ENCODE data around the gene KLF3.
A peak's percentile ranks its signal among the peaks of the same experiment; 100 is the strongest.

The KLF3 gene

GRCh38 chr4:38704622-38705154 lies 40.7 kb downstream of the KLF3 start:
- no peak for DNase-seq

- DNase-seq: no peak
Measured at GRCh38 chr4:38706301-38706700, 42.3 kb downstream of the KLF3 start.

DNA sequence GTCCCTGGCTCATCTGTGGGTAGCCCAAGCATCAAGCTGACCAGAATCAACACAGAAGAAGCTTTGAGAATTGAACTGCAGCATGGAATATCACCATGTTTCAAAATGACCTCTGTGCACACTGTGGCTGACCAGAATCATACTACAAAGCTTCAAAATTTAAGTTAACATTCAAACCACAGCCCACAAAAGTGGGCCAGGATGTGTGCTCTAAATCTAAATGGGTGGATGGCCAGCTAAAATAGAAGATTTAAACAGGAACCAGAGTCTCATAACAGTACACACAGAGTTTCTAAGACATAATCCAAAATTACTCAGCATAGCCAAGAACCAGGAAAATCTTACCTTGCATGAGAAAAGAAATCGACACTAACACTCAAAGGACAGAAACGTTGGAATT lies 46.1 kb downstream of the KLF3 start:
- no peak for DNase-seq

DNA sequence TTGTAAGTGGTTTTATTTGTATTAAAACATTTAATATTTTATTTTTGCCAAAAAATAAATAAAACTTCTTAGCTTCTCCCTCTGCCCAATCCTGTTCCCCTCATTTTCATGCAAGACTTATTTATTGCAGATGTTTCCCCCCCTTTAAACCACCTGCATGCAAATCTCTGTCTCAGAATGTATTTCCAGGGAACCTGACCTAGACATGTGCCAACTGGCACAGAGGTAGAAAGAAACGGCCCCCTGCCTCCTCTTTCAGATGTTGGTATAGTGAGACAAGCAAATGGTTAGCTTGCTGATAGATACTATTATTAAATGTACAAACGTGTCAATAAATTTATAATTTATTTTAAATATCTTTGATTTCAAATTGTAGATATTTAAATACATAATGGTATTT lies 47.1 kb downstream of the KLF3 start:
- DNase-seq: no peak

- no peak for DNase-seq
Measured at GRCh38 chr4:38715050-38715449, 51.1 kb downstream of the KLF3 start.

- DNase-seq: no peak
Measured at GRCh38 chr4:38716256-38716655, 52.3 kb downstream of the KLF3 start.

DNA sequence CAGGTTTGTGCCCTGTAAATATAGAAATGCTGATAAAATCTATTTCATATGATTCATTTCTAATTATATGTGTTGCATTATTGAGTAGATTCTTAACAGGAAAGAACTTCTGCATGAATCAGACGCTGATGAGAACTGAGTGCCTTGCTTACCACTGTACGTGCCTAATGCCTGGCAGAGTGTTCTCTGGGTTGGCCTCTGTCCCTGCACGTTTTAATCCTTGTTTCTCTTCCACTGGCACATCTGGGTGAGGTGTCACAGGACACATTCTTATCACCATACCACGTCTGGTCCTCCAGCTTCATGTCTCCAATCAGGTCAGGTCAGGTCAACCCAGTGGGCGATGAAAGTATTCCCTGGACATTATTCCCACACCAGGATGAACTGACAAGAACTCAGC lies 53.6 kb downstream of the KLF3 start:
- DNase-seq: no peak

DNA sequence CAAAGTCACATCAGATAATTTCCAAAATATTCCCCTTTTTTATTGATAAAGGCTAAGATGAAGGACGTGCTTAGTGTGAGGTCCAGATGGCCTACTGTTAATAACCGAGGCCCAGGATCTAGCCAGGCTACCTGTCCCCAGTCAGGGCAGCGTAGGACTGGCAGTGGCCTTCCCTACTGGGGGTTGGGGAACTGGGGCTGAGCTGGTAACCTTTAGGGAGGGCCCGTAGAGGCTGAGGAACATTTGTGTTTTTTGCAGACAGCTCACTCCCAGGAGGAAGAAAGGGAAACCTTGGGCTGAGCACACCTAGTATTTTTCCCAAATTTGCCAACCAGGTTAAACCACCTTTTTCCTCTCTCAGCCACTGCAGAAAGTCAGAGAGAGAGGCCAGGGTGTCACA lies 59.1 kb downstream of the KLF3 start:
- DNase-seq: no peak

DNA sequence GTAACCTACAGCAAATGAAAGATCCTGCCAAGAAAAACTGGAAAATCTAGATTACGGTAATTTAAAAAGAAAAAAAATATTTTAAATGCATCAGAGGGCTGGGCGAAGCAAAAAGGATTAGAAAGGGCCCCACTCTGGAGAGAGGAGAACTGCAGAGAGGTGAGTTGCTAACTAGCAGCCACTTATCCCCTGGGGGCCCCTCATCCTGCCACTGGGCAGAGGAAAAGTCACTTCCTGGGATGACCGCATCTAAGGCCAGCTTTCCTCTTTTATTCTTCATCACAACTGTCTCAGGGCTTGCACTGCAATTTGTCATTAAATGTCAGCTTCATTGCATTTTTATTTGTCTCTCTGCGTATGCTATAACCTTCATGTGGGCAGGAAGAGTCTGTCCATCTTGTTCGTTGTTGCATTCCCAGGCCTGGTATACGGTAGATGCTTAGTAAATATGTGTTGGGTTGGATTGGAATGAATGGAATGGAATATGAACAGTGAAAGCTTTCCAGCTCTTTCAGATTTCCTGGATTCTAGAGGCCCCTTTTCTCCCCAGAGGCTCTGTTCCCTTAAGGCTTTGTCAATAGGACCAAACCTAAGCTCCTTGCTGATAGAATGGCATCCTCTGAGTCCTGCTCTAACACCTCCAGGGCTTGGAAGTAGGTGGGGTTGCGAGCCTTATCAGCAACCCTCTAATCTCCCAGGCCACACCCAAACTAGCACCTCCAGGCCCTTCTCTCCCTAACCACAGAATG lies 59.9 kb downstream of the KLF3 start:
- DNase-seq: no peak

DNA sequence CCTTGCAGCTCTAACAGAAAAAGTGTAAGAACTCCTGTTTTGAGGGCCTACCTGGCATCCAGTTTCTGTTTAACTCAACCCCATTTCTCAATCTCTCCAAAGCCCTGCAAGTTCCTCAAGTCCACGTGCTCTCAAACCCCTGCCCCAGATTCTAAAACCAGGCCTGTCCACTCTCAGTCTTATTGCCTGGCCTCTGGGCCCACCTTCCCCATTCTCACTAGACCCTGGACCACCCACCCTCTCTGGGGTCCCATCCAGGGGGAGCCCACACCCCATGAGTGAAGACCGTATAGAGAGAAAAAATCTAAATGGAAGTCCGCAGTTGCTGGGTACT lies 60.4 kb downstream of the KLF3 start:
- no peak for DNase-seq

- peak; percentile 21 for DNase-seq
Measured at GRCh38 chr4:38728631-38729141, 64.7 kb downstream of the KLF3 start.

- no peak for DNase-seq
Measured at GRCh38 chr4:38730493-38730829, 66.5 kb downstream of the KLF3 start.

GRCh38 chr4:38730830-38731646 lies 67.0 kb downstream of the KLF3 start:
- peak; percentile 61 for DNase-seq

DNA sequence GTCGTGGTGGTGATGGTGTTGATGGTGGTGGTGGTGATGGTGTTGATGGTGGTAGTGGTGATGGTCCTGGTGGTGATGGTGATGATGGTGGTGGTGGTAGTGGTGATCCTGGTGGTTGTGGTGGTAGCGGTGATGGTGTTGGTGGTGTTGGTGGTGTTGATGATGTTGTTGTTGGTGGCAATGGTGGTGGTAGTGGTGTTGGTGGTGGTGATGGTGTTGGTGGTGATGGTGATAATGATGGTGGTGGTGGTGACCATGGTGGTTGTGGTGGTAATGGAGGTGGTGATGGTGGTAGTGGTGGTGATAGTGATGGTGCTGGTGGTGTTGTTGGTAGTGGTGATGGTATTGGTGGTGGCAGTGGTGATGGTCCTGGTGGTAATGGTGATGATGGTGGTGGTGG lies 69.7 kb downstream of the KLF3 start:
- DNase-seq: no peak

DNA sequence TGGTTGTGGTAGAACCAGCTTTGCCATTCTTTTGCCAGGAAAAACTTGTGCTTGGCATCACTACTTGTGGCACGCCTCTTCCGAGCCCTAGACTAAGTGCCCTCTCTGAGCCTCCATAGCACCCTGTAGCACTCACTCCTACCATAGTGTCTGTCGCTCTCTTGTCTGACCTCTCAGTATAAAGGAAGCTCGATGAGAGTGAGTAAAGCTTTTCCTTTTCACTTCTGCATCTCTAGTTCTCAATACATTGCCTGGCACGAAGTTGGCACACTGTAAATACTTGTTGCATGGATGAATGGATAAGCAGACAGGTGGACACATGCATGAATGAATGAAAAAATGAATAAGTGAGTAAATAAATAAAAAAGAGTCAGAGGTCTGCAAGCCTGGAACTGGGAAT lies 70.4 kb downstream of the KLF3 start:
- DNase-seq: no peak

DNA sequence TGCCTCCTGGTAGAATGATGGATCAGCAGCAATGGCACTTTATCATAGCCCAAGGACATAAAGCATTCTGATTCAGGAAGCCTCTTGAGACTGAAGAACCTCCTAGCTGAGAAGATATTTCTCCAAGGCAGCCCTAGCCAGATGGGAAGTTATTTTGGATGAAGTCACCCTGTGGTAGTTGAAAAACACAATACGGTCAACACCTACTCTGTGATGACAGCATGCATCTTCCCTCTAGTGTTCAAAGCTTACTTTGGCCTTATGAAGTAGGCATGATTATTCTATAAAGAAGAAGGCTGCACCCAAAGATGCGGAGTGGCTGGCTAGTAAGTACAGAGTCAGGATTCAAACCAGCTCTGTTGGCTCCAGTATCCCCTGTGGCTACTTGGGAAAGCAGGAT lies 70.9 kb downstream of the KLF3 start:
- DNase-seq: no peak

GRCh38 chr4:38735870-38736269 lies 71.9 kb downstream of the KLF3 start:
- DNase-seq: no peak

DNA sequence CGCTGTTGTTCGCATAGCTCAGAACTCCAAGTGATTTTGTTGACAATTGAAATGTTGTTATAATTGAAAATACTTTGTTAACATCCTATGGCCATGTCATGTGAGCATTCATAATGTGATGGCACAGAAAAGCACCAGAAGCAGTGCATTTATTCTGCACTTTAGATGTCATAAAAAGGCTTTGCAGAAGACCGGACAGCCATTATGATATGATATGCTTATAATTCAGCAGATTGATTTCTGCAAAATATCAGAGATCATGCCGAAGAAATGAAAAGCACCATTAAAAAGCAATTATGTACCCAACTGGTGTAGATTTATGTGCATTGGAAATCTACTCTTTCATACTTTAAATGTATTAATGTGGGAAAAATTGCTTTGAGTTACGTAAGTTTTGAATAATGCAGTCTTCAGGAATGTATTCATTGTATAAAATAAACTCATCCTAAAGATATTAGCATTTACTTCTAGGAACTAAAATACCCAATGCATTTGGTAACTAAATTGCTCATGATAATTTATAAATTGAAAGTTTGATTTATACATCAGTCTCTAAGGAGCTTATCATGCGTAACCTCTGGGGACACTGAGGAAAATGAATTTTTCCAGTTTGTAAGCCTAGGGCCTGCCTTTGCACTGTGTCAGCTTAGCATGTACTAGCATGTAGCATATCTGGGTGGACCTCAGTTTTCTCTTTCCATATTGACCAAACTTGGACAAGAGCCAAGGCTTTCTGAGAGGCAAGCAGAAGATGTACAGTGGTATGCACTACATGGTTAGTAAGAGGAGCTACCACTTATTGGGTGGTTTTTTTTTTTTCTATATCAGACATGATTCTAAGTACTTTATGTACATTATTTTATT lies 75.2 kb downstream of the KLF3 start:
- no peak for DNase-seq

- DNase-seq: no peak
Measured at GRCh38 chr4:38740303-38740702, 76.3 kb downstream of the KLF3 start.

GRCh38 chr4:38743866-38744265 lies 79.9 kb downstream of the KLF3 start:
- no peak for DNase-seq

GRCh38 chr4:38745881-38746280 lies 81.9 kb downstream of the KLF3 start:
- no peak for DNase-seq

- DNase-seq: no peak
Measured at GRCh38 chr4:38747629-38748028, 83.6 kb downstream of the KLF3 start.

- DNase-seq: no peak
Measured at GRCh38 chr4:38749336-38749735, 85.3 kb downstream of the KLF3 start.

Data from NCI-H1092 treated with DMSO at 0.1 percent for 48 hours (cell line).